GM12878 (cell line): ENCODE data around the gene BAG3. TPM values are rescaled to one million over a fixed set of nuclear protein-coding genes. Genes with fewer than 3 reads are reported as not detected.

Experiments
- BCLAF1 ChIP-seq: fragments of 450-650 bp; IDR thresholded peaks from 2 replicates; pipeline ENCODE4 v1.6.1; 2017; ENCODE audit warnings: antibody characterized with exemption, mild to moderate bottlenecking, moderate library complexity
- CBX5 ChIP-seq: sonication (generic); IDR thresholded peaks from 2 replicates; pipeline ENCODE4 v1.6.1; 2016; ENCODE audit warnings: low read depth, moderate library complexity, mild to moderate bottlenecking, inconsistent platforms
- EZH2 ChIP-seq: IDR thresholded peaks from 2 replicates; pipeline ENCODE4 v1.6.1; 2012; ENCODE audit warnings: low read depth, mild to moderate bottlenecking, control low read depth, inconsistent platforms, low read length, borderline replicate concordance; ENCODE audit not compliant: control insufficient read depth
- GATAD2B ChIP-seq: fragments of 450-650 bp; conservative IDR thresholded peaks from 2 replicates; pipeline ENCODE4 v1.6.1; 2017; ENCODE audit warnings: low read depth, mild to moderate bottlenecking, moderate library complexity
- HCFC1 ChIP-seq: fragments of 150-350 bp; IDR thresholded peaks from 2 replicates; pipeline ENCODE4 v1.6.1; 2014; ENCODE audit warnings: low read length
- HDGF ChIP-seq: fragments of 450-650 bp; IDR thresholded peaks from 2 replicates; pipeline ENCODE4 v1.6.1; 2016; ENCODE audit warnings: antibody characterized with exemption
- NFYA ChIP-seq: IDR thresholded peaks from 2 replicates; pipeline ENCODE4 v1.6.1; 2011; ENCODE audit warnings: low read depth, mild to moderate bottlenecking, low read length, improper control_type of control experiment, borderline replicate concordance
- NKRF ChIP-seq: fragments of 450-650 bp; conservative IDR thresholded peaks from 2 replicates; pipeline ENCODE4 v1.6.1; 2017; ENCODE audit warnings: mild to moderate bottlenecking, moderate library complexity
- PAX8 ChIP-seq: fragments of 450-650 bp; IDR thresholded peaks from 2 replicates; pipeline ENCODE4 v1.6.1; 2017; ENCODE audit warnings: mild to moderate bottlenecking, moderate library complexity
- SMC3 ChIP-seq: IDR thresholded peaks from 2 replicates; pipeline ENCODE4 v1.6.1; 2011; ENCODE audit warnings: low read length, improper control_type of control experiment, borderline replicate concordance
- STAT1 ChIP-seq: fragments of 450-650 bp; conservative IDR thresholded peaks from 2 replicates; pipeline ENCODE4 v1.6.1; 2014; ENCODE audit warnings: antibody characterized with exemption, mild to moderate bottlenecking
- TBL1XR1 ChIP-seq: IDR thresholded peaks from 2 replicates; pipeline ENCODE4 v1.6.1; 2012; ENCODE audit warnings: low read depth, low read length, improper control_type of control experiment
- TCF7 ChIP-seq: IDR thresholded peaks from 2 replicates; pipeline ENCODE4 v1.6.1; 2014; ENCODE audit warnings: antibody characterized with exemption, borderline replicate concordance
- ZNF384 ChIP-seq: IDR thresholded peaks from 2 replicates; pipeline ENCODE4 v1.6.1; 2012; ENCODE audit warnings: low read depth, mild to moderate bottlenecking, low read length, improper control_type of control experiment, borderline replicate concordance
- ZZZ3 ChIP-seq: IDR thresholded peaks from 2 replicates; pipeline ENCODE4 v1.6.1; 2011; ENCODE audit warnings: low read depth; ENCODE audit not compliant: control insufficient read depth, insufficient read length
- polyA plus RNA-seq, 11 experiments: library from polyadenylated mRNA; depleted of rRNA in 4 of 11; unstranded in 6 of 11; stranded (reverse) in 5 of 11; fragments of >200 nt; fragmentation: Nextera tagmentation in 4 of 11; fragmentation: Illumina TruSeq in 1 of 11; extraction: Ambion mirVana in 4 of 11; extraction: Trizol in 1 of 11; gene quantifications; 1 replicate in 1 of 11; 2 replicates in 10 of 11; pipeline versions ENCODE4 v1.2.1 to v1.2.3, GENCODE V29; 2011 to 2016; ENCODE audit warnings: inconsistent platforms in 2 of 11, missing spikeins in 2 of 11, low read depth in 1 of 11
- total RNA-seq, 4 experiments: library from RNA; depleted of rRNA in 3 of 4; stranded (reverse); fragments of >200 nt in 3 of 4; fragmentation: Illumina TruSeq in 1 of 4; extraction: Trizol in 1 of 4; gene quantifications; 2 replicates each; pipeline versions ENCODE4 v1.2.1 to v1.2.3, GENCODE V29; 2013 to 2021
- TF ChIP-seq, protein P1 (sequence below): IDR thresholded peaks from 2 replicates; pipeline ENCODE4 v1.6.1; 2012; ENCODE audit warnings: low read depth, low read length, improper control_type of control experiment
- TF ChIP-seq, protein P2 (sequence below): fragments of 450-650 bp; IDR thresholded peaks from 2 replicates; pipeline ENCODE4 v1.6.1; 2017; ENCODE audit warnings: mild to moderate bottlenecking
- TF ChIP-seq, protein P3 (sequence below): fragments of 450-650 bp; IDR thresholded peaks from 2 replicates; pipeline ENCODE4 v1.6.1; 2017; ENCODE audit warnings: mild to moderate bottlenecking, moderate library complexity

Gene BAG3
- total and polyA plus RNA-seq, 10 of the 15 experiments (the other 5 are each of a cell fraction or from before 2014, with no cell fraction given), result 0.71 to 14.1 (median 4.3) TPM

GRCh38 chr10:119702583-119702982 is 51.4 kb downstream of the BAG3 start (continued):
- no peak for TF ChIP-seq BCLAF1
- no peak for TF ChIP-seq NFYA
- TF ChIP-seq SMC3, result no peak
- no peak for TF ChIP-seq ZNF384
- no peak for TF ChIP-seq HCFC1
- TF ChIP-seq TCF7, result peak; percentile 26; the same call in 1 of the 2 replicates
- no peak for TF ChIP-seq TBL1XR1
- no peak for TF ChIP-seq STAT1
- TF ChIP-seq, protein P1, sequence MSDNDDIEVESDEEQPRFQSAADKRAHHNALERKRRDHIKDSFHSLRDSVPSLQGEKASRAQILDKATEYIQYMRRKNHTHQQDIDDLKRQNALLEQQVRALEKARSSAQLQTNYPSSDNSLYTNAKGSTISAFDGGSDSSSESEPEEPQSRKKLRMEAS, result no peak
- TF ChIP-seq, protein P2, sequence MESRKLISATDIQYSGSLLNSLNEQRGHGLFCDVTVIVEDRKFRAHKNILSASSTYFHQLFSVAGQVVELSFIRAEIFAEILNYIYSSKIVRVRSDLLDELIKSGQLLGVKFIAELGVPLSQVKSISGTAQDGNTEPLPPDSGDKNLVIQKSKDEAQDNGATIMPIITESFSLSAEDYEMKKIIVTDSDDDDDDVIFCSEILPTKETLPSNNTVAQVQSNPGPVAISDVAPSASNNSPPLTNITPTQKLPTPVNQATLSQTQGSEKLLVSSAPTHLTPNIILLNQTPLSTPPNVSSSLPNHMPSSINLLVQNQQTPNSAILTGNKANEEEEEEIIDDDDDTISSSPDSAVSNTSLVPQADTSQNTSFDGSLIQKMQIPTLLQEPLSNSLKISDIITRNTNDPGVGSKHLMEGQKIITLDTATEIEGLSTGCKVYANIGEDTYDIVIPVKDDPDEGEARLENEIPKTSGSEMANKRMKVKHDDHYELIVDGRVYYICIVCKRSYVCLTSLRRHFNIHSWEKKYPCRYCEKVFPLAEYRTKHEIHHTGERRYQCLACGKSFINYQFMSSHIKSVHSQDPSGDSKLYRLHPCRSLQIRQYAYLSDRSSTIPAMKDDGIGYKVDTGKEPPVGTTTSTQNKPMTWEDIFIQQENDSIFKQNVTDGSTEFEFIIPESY, result no peak
- TF ChIP-seq GATAD2B, result no peak
- TF ChIP-seq CBX5, result no peak
- TF ChIP-seq HDGF, result no peak
- TF ChIP-seq NKRF, result no peak
- TF ChIP-seq, protein P3, sequence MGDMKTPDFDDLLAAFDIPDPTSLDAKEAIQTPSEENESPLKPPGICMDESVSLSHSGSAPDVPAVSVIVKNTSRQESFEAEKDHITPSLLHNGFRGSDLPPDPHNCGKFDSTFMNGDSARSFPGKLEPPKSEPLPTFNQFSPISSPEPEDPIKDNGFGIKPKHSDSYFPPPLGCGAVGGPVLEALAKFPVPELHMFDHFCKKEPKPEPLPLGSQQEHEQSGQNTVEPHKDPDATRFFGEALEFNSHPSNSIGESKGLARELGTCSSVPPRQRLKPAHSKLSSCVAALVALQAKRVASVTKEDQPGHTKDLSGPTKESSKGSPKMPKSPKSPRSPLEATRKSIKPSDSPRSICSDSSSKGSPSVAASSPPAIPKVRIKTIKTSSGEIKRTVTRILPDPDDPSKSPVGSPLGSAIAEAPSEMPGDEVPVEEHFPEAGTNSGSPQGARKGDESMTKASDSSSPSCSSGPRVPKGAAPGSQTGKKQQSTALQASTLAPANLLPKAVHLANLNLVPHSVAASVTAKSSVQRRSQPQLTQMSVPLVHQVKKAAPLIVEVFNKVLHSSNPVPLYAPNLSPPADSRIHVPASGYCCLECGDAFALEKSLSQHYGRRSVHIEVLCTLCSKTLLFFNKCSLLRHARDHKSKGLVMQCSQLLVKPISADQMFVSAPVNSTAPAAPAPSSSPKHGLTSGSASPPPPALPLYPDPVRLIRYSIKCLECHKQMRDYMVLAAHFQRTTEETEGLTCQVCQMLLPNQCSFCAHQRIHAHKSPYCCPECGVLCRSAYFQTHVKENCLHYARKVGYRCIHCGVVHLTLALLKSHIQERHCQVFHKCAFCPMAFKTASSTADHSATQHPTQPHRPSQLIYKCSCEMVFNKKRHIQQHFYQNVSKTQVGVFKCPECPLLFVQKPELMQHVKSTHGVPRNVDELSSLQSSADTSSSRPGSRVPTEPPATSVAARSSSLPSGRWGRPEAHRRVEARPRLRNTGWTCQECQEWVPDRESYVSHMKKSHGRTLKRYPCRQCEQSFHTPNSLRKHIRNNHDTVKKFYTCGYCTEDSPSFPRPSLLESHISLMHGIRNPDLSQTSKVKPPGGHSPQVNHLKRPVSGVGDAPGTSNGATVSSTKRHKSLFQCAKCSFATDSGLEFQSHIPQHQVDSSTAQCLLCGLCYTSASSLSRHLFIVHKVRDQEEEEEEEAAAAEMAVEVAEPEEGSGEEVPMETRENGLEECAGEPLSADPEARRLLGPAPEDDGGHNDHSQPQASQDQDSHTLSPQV, result no peak
- no peak for TF ChIP-seq EZH2
- TF ChIP-seq PAX8, result no peak
- no peak for TF ChIP-seq ZZZ3
